HG03558 (cell line): Measurements from ENCODE around the gene KIF26B.
"Not testable (repeated sequence)": the region's sequence is repeated elsewhere in the genome, so short reads cannot be mapped to it uniquely, and the experiment has no call there.

ENCODE experiments used
- ATAC-seq: cut with Tn5 transposase; IDR thresholded peaks from one replicate; pipeline ENCODE4 v1.9.1; 2021; ENCODE audit warnings: moderate number of reproducible peaks; ENCODE audit not compliant: unreplicated experiment; ENCODE audit errors: extremely low read depth

KIF26B gene

GRCh38 chr1:245684571-245684970 lies 529.8 kb downstream of the KIF26B start:
- ATAC-seq, result no peak

DNA sequence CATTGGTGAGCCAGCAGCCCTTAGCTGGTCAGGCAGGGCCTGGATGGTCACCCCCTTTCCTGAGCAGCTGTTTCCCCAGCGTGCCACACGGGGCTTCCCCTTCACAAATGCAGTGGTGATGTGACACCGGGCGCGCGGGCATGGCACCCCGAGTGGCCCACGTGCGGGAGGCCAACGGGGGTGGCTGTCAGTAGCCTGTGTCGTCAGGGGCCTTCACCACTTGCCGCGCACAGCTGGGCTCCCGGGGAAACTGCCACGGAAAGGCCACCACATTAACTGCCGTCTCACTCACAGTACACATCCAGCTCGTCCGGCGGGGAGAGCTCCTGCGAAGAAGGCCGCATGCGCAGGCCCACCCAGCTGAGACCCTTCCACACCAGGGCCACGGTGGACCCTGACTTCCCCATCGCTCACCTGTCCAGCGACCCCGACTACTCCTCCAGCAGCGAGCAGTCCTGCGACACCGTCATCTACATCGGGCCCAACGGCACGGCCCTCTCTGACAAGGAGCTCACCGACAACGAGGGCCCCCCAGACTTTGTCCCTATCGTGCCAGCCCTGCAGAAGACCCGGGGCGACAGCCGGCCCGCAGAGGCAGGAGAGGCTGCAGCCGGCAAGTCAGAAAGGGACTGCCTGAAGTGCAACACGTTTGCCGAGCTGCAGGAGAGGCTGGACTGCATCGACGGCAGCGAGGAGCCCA lies 530.5 kb downstream of the KIF26B start:
- no peak for ATAC-seq

GRCh38 chr1:245686006-245686405 lies 531.2 kb downstream of the KIF26B start:
- no peak for ATAC-seq

GRCh38 chr1:245686446-245687030 lies 531.8 kb downstream of the KIF26B start:
- ATAC-seq, result no peak

DNA sequence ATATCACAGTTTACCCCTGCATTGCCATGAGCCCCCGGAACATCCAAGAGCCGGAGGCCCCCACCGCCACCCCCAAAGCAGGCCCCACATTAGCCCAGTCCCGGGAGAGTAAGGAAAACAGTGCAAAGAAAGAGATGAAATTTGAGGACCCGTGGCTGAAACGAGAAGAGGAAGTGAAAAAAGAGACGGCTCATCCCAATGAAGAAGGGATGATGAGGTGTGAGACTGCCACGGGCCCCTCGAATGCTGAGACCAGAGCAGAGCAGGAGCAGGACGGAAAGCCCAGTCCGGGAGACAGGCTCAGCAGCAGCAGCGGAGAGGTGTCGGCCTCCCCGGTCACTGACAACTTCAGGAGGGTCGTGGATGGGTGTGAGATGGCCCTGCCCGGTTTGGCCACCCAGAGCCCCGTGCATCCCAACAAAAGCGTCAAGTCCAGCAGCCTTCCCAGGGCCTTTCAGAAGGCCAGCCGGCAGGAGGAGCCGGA lies 532.4 kb downstream of the KIF26B start:
- no peak for ATAC-seq

DNA sequence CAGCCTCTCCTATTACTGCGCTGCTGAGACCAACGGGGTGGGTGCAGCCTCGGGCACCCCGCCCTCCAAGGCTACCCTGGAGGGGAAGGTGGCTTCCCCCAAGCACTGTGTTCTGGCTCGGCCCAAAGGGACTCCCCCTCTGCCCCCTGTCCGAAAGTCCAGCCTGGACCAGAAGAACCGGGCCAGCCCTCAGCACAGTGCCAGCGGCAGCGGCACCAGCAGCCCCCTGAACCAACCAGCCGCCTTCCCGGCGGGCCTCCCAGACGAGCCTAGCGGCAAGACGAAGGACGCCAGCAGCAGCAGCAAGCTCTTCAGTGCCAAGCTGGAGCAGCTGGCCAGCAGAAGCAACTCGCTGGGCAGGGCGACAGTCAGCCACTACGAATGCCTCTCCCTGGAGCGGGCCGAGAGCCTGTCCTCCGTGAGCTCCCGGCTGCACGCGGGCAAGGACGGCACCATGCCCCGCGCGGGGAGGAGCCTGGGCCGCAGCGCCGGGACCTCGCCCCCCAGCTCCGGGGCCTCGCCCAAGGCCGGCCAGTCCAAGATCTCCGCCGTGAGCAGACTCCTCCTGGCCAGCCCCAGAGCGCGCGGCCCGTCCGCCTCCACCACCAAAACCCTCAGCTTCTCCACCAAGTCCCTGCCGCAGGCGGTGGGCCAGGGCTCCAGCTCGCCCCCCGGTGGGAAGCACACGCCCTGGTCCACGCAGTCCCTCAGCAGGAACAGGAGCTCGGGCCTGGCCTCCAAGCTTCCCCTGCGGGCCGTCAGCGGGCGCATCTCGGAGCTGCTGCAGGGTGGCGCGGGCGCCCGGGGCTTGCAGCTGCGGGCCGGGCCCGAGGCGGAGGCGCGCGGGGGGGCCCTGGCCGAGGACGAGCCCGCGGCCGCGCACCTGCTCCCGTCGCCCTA lies 533.1 kb downstream of the KIF26B start:
- no peak for ATAC-seq

GRCh38 chr1:245688536-245689453 lies 534.0 kb downstream of the KIF26B start:
- ATAC-seq, result no peak

- no peak for ATAC-seq
These were observed 535.4 kb downstream of the KIF26B start for GRCh38 chr1:245690156-245690690.

- no peak for ATAC-seq
These were observed 536.3 kb downstream of the KIF26B start for GRCh38 chr1:245690946-245691541.

DNA sequence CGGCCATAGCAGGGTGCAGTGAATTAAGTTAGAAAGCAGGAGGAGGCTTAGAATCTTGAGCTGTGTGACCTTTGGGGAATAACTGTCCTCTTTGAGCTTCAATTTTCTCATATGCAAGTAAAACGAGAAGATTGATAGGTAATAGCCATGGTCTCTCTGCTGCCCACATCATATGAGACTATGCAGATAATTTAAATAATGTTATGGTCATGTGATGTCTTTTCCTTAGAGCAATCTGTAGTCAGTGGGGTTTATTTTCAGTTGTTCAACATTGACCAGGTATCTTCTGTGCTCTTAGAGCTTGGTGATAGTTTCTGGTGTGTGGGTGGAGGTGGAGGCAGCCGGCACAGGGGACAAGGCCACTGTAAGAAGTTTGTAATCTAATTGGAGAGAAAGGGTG lies 537.1 kb downstream of the KIF26B start:
- no peak for ATAC-seq

- no peak for ATAC-seq
These were observed 537.5 kb downstream of the KIF26B start for GRCh38 chr1:245692318-245692717.

DNA sequence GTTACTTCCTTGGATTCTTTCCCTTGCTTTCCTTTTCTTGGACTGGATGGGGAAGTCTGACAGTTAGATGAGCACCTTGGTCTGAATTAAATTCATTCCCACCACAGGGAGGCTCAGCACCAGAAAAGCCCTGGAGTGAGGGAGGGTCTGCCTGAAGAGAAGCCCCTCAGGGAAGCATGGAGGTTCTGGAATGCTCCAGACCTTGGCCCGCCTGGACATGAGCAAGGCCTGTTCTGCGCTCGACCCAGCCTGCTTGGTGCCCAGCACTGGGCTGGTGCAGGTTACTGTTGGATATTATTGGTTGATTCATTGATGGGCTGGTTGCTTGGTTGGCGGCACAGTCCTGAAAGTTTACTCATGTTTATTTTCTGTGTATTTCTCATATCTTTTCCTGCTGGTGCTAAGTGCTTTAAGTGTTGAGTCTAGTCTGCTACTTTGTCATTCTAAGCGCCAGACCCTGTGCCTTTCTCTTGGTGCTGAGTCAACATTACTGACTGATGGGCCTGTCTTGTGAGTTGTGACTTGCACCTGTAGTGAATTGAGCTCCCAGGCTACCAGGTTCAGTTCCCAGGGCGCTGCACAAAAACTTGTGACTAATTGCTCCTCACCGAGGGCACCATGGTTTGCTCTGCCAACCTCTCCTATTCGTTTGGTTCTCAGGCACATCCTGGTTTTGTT lies 538.5 kb downstream of the KIF26B start:
- ATAC-seq, result no peak

GRCh38 chr1:245693941-245694752 lies 539.4 kb downstream of the KIF26B start:
- ATAC-seq, result no peak

DNA sequence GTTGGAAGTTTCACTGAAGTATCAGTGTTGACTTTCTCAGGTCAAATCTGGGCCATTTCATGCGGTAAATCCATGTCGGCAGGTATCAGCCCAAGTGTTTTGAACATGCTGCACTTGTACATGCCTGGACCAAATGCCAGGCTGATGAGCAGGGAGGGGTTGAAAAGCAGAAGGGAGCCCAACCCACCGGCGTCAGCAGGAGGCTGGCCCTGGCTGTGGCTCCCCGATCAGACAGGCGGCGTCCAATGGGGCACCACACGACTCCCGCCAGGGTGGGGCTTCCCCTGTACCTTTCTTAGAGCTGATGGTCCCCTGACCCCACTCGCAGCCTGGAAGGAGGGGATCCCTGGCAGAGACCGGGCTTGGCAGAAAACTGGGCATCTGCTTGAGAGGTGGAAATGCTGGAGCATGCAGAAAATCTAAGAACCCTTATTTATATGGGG lies 540.0 kb downstream of the KIF26B start:
- no peak for ATAC-seq

GRCh38 chr1:245695211-245695610 lies 540.4 kb downstream of the KIF26B start:
- no peak for ATAC-seq

- not testable (repeated sequence) for ATAC-seq
These were observed 540.9 kb downstream of the KIF26B start for GRCh38 chr1:245695701-245696100.

GRCh38 chr1:245698116-245698515 lies 543.3 kb downstream of the KIF26B start:
- no peak for ATAC-seq

DNA sequence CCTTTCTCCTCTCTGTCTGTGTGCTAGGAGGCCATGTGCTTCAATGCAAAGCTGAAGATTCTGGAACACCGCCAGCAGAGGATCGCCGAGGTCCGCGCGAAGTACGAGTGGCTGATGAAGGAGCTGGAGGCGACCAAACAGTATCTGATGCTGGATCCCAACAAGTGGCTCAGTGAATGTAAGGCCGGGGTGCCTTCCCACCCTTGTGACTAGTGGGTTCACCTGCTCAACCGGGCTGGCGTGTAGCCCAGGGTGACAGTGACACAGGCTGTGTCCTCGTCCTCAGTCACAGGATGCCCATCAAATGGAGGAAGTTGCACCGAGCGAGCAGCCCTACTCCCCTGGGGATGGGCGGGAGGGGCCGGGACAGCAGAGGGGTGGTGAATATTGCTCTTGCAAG lies 544.1 kb downstream of the KIF26B start:
- no peak for ATAC-seq
